ENCODE results near the gene TRIP10.

- TF ChIP-seq CTCF (IDR thresholded peaks at IDR 0.05) (no peak), POLR2A (IDR thresholded peaks at IDR 0.05) (no peak)
These were observed 16.3 kb upstream of the TRIP10 start for GRCh38 chr19:6723108-6723618.

Data from gastroesophageal sphincter (tissue), 3 donors.